KMS-11 (cell line): Measurements from ENCODE around the gene PUS7L.
A peak's percentile ranks its signal among the peaks of the same experiment; 100 is the strongest.

Experiments used
- H2AFZ ChIP-seq: fragments of 200-600 bp; sonication (generic); 2 replicates; pipeline ENCODE4 v1.6.1; 2016; ENCODE audit warnings: antibody characterized with exemption, mixed run types, low read depth
- H3K27ac ChIP-seq: fragments of 200-600 bp; sonication (generic); 2 replicates; pipeline ENCODE4 v1.6.1; 2016; ENCODE audit warnings: mild to moderate bottlenecking, mixed run types
- H3K27me3 ChIP-seq: fragments of 200-600 bp; sonication (generic); 2 replicates; pipeline ENCODE4 v1.6.1; 2017; ENCODE audit warnings: mild to moderate bottlenecking, low read depth, mixed run types, moderate library complexity; ENCODE audit not compliant: insufficient read depth
- H3K36me3 ChIP-seq: fragments of 200-600 bp; sonication (generic); 2 replicates; pipeline ENCODE4 v1.6.1; 2017; ENCODE audit warnings: mild to moderate bottlenecking, mixed run types; ENCODE audit not compliant: insufficient read depth
- H3K4me1 ChIP-seq: fragments of 200-600 bp; sonication (generic); 2 replicates; pipeline ENCODE4 v1.6.1; 2016; ENCODE audit warnings: mild to moderate bottlenecking, low read depth, mixed run types; ENCODE audit not compliant: poor library complexity, severe bottlenecking
- H3K4me2 ChIP-seq: fragments of 200-600 bp; sonication (generic); 2 replicates; pipeline ENCODE4 v1.7.0; 2016; ENCODE audit warnings: mild to moderate bottlenecking, mixed run types
- H3K4me3 ChIP-seq: fragments of 200-600 bp; sonication (generic); IDR thresholded peaks from 2 replicates; pipeline ENCODE4 v1.6.1; 2017; ENCODE audit warnings: low read depth, low read length, mixed read lengths; ENCODE audit not compliant: insufficient read depth
- H3K79me2 ChIP-seq: fragments of 200-600 bp; sonication (generic); 2 replicates; pipeline ENCODE4 v1.6.1; 2016; ENCODE audit warnings: low read depth, mixed run types; ENCODE audit not compliant: insufficient read depth
- H3K9ac ChIP-seq: fragments of 200-600 bp; sonication (generic); 2 replicates; pipeline ENCODE4 v1.6.1; 2016; ENCODE audit warnings: mild to moderate bottlenecking, mixed run types
- H4K20me1 ChIP-seq: fragments of 200-600 bp; sonication (generic); 2 replicates; pipeline ENCODE4 v1.6.1; 2016; ENCODE audit warnings: mild to moderate bottlenecking, mixed run types; ENCODE audit not compliant: insufficient read depth
- TF ChIP-seq, protein P1 (sequence below): fragments of 200-600 bp; sonication (generic); conservative IDR thresholded peaks from 2 replicates; pipeline ENCODE4 v1.6.1; 2017; ENCODE audit warnings: low read depth, mild to moderate bottlenecking, antibody characterized with exemption, low read length, moderate library complexity, mixed read lengths

Gene PUS7L, protein sequence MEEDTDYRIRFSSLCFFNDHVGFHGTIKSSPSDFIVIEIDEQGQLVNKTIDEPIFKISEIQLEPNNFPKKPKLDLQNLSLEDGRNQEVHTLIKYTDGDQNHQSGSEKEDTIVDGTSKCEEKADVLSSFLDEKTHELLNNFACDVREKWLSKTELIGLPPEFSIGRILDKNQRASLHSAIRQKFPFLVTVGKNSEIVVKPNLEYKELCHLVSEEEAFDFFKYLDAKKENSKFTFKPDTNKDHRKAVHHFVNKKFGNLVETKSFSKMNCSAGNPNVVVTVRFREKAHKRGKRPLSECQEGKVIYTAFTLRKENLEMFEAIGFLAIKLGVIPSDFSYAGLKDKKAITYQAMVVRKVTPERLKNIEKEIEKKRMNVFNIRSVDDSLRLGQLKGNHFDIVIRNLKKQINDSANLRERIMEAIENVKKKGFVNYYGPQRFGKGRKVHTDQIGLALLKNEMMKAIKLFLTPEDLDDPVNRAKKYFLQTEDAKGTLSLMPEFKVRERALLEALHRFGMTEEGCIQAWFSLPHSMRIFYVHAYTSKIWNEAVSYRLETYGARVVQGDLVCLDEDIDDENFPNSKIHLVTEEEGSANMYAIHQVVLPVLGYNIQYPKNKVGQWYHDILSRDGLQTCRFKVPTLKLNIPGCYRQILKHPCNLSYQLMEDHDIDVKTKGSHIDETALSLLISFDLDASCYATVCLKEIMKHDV

DNA sequence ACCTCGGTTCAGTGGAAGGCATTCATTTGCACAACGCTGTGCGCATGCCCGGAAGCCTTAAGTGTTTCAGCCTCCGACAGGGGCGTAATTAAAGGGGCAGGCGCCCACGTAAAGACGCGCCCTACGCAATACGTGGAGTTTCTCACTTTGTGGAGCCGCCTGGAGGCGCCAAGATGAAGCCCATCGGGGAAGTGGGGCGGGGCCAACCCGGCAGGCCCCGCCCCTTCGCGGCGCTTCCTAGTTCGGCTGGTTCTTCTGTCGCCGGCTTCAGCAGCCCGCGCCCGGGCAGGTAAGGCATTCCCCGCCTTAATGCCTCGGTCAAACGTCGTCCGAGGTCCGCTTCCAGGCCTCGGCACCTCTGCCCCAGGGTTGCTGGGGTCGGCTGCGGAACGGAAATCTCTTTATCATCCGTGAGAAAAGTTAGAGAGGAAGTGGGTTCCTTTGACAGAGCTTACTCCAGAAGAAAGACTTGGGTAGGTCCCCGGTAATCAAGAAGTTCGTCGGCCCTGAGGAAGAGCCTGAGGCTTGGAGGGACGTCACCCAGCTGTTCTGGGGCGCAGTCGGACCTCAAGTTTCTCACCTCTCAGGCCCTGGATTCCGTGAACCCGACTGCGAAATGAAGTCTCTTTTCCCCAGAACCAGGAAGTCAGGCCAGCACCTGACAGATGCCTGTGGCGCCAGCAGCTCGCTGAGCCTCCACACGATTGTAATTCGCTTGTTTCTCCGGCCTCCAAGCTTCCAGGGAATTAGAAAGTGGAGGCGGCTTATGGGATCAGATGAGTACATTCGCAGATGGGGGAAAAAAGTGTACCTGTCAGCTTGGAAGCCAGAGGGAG, at the start of gene PUS7L, which contains the start of gene IRAK4:
Gene PUS7L (minus strand): TSS at position 63 of the 836 bp plus-strand sequence. CDS start 3,545 bp downstream, outside the sequence.
Gene IRAK4 (plus strand): TSS at position 224 of the 836 bp plus-strand sequence. CDS start 9,161 bp downstream, outside the sequence.
- TF ChIP-seq, protein P1, sequence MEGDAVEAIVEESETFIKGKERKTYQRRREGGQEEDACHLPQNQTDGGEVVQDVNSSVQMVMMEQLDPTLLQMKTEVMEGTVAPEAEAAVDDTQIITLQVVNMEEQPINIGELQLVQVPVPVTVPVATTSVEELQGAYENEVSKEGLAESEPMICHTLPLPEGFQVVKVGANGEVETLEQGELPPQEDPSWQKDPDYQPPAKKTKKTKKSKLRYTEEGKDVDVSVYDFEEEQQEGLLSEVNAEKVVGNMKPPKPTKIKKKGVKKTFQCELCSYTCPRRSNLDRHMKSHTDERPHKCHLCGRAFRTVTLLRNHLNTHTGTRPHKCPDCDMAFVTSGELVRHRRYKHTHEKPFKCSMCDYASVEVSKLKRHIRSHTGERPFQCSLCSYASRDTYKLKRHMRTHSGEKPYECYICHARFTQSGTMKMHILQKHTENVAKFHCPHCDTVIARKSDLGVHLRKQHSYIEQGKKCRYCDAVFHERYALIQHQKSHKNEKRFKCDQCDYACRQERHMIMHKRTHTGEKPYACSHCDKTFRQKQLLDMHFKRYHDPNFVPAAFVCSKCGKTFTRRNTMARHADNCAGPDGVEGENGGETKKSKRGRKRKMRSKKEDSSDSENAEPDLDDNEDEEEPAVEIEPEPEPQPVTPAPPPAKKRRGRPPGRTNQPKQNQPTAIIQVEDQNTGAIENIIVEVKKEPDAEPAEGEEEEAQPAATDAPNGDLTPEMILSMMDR = 0 out of 2 replicates have a peak, but pooled peaks have one; percentile 25
- Histone ChIP-seq H3K36me3 (0 out of 2 replicates have a peak, but pooled peaks cover 3% of the 10 kb centered on the region), H3K9ac (peak within 1 kb of the TSS; percentile 67), H4K20me1 (no peaks in the 10 kb centered on the region), H3K4me1 (peaks cover 51% of the 10 kb centered on the region), H3K4me3 (no peak within 1 kb of the TSS), H3K27me3 (peaks cover 5% of the 10 kb centered on the region; the same call in 1 of the 2 replicates), H3K4me2 (peak within 1 kb of the TSS; percentile 90), H2AFZ (peak within 1 kb of the TSS; percentile 90), H3K27ac (peak within 1 kb of the TSS; percentile 88), H3K79me2 (peaks cover 29% of the 10 kb centered on the region)

DNA sequence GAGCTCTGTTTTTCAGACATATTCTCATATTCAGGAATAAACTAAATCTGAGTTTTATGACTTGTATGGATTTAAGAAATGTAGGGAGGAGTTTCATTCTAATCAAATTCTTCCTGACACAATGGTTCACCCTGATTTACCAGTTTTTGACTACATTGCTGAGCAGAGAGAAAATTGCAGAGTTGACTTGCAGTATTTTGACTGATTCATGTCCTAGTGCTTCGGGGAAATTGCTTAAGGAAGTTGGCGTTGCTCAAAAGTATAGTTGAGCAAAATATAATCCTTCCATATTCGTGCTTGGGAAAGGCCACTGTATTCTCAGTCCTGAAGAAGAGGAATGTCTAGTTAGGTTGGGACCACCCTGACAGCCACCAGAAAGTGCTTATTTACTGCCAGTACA, 48.8 kb upstream of the PUS7L start:
- Histone ChIP-seq H3K79me2 (peaks cover 31% of the 10 kb centered on the region), H2AFZ (peak overlapping the region; percentile 72; the same call in 1 of the 2 replicates), H4K20me1 (no peaks in the 10 kb centered on the region), H3K4me3 (no peak overlapping the region), H3K27me3 (no peaks in the 10 kb centered on the region), H3K4me1 (peaks cover 36% of the 10 kb centered on the region), H3K27ac (peak overlapping the region; percentile 91; the same call in 1 of the 2 replicates), H3K36me3 (no peaks in the 10 kb centered on the region), H3K9ac (peak overlapping the region; percentile 96; the same call in 1 of the 2 replicates), H3K4me2 (peak overlapping the region; percentile 92)
- TF ChIP-seq, protein P1 = no peak

DNA sequence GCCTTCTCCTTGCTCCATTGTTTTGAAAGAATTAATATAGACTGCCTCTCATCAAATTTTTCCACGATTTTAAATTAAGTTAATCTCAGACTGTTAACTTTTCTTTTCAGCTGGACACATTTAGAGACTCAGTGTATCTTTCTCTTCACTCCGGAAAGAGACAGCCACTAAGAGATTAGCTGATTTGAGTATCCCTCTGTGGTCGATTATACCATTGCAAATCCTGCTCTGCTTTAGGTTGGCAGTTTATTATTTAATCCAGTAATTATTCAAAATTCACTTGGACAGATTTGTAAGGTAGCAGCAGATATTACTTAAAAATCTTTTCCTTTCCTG, 48.1 kb upstream of the PUS7L start:
- TF ChIP-seq, protein P1 = no peak
- peaks cover 31% of the 10 kb centered on the region for H3K79me2 ChIP-seq

More for the DNA sequence above, 48.1 kb upstream of the PUS7L start:
- Histone ChIP-seq H3K4me2 (peak overlapping the region; percentile 92), H3K4me1 (peaks cover 36% of the 10 kb centered on the region), H3K4me3 (no peak overlapping the region), H3K27me3 (no peaks in the 10 kb centered on the region), H3K27ac (peak overlapping the region; percentile 91), H3K9ac (peak overlapping the region; percentile 96), H2AFZ (peak overlapping the region; percentile 72), H3K36me3 (no peaks in the 10 kb centered on the region; the same call in 1 of the 2 replicates), H4K20me1 (no peaks in the 10 kb centered on the region)
